ENCODE data around the gene MSGN1.

- no peak for TF ChIP-seq SMC3 (IDR thresholded peaks at IDR 0.05; ENCODE audit: low read depth, low read length)
- TF ChIP-seq CTCF (conservative IDR thresholded peaks at IDR 0.05; ENCODE audit: low read depth, low read length) = no peak
- TF ChIP-seq MXI1 (IDR thresholded peaks at IDR 0.05; ENCODE audit: borderline replicate concordance, low read depth, low read length) = no peak
- no peak for TF ChIP-seq POLR2A (IDR thresholded peaks at IDR 0.05; ENCODE audit: low read depth, low read length)
- no peak for TF ChIP-seq FOS (IDR thresholded peaks at IDR 0.05; ENCODE audit: low read depth, low read length)
- TF ChIP-seq BHLHE40 (IDR thresholded peaks at IDR 0.05; ENCODE audit: low read depth, low read length) = no peak
- TF ChIP-seq ELK1 (IDR thresholded peaks at IDR 0.05; ENCODE audit: borderline replicate concordance, low read depth, low read length) = no peak
- no peak for TF ChIP-seq MAFK (IDR thresholded peaks at IDR 0.05; ENCODE audit: low read depth, low read length)
- no peak for TF ChIP-seq USF2 (IDR thresholded peaks at IDR 0.05; ENCODE audit: low read depth, low read length)
- no peak for TF ChIP-seq RFX5 (IDR thresholded peaks at IDR 0.05; ENCODE audit: low read depth, low read length)
- TF ChIP-seq CEBPB (IDR thresholded peaks at IDR 0.05; ENCODE audit: low read depth, low read length) = no peak
Observed at GRCh38 chr2:17821535-17822444, 5.5 kb downstream of the MSGN1 start.
